Stimulated activated CD8-positive, alpha-beta memory T cell treated with anti-CD3 and anti-CD28 coated beads, Interleukin-15, amount 100 ng/mL, for 1 hour (primary cell): ENCODE measurements around the gene DDX56.
"Not testable (repeated sequence)": the region's sequence is repeated elsewhere in the genome, so short reads cannot be mapped to it uniquely, and the experiment has no call there.

Source experiments
- DNase-seq: peaks from one replicate; pipeline ENCODE4 v3.0.0-alpha.2; 2020; ENCODE audit warnings: low read depth

The DDX56 gene

DNA sequence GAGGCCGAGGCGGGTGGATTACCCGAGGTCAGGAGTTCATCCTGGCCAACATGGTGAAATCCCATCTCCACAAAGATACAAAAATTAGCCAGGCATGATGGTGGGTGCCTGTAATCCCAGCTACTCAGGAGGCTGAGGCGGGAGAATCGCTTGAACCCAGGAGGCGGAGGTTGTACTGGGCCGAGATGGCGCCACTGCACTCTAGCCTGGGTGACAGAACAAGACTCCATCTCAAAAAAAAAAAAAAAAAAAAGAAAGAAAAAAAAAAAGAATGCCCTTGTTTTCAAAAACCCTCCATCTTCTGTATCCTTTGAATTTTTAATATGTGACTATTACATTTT lies 11.1 kb downstream of the DDX56 start:
- not testable (repeated sequence) for DNase-seq

DNA sequence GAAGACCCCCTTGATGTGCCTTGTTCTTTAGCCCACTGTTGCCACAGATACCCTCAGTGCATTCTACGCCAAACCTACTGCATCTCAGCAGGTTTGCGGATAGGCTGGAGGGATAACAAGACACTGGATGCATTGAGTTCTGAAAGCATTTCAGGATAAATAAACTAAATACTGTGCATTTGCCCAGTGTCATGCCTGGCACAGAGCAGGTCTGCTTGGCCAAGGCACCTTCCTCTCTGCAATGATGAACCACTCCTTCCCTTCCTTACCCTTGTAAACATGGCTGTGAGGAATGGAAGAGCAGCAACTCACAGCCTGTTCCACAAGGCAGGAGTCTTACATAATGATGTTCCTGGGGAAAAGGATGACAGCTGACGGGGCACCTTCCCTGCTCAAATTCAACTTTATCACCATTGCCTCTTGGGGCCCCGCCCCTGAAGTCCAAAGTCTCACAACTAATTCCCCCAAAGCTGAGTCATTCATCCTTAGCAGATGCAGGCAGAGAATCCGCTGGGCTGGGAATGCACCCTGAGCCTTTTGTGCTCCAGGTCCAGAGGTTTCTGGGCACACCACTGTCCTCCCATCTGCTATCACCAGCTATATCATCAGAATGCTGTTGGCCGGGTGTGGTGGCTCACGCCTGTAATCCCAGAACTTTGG lies 11.6 kb downstream of the DDX56 start:
- DNase-seq, result no peak

GRCh38 chr7:44561481-44561880 lies 12.2 kb downstream of the DDX56 start:
- no peak for DNase-seq

DNA sequence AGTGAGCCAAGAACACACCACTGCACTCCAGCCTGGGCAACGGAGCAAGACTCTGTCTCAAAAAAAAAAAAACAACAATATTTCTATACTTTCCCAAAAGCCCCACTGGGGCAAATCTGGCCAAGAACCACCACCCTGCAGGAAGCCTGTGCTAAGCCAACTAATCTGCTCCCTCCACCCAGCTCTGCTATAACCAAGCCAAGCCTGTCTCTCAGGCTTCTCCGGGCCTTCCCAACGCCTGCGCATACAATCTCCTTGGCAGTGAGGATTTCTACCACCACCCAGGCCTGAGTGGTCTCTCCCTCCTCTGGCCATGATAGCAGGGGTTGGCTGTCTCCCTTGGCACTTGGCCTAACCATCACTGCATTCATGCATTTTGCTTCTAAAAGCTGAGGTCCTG lies 14.2 kb downstream of the DDX56 start:
- no peak for DNase-seq

GRCh38 chr7:44557485-44557884 lies 16.2 kb downstream of the DDX56 start:
- DNase-seq, result no peak

- DNase-seq, result no peak
Observed at GRCh38 chr7:44555350-44555749, 18.4 kb downstream of the DDX56 start.

- not testable (repeated sequence) for DNase-seq
Observed at GRCh38 chr7:44552473-44553005, 21.2 kb downstream of the DDX56 start.

DNA sequence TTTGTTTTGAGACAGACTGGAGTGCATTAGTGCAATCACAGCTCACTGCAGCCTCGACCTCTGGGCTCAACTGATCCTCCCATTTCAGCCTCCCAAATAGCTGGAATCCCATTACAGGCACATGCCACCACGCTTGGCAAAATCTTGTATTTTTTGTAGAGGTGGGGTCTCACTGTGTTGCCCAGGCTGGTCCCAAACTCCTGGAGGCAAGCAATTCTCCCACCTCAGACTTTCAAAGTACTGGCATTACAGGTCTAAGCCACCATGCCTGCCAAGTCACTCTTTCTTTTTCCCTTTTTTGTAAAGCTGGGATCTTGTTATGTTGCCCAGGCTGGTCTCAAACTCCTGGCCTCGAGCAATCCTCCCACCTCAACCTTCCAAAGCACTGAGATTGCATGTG lies 24.3 kb downstream of the DDX56 start:
- DNase-seq, result no peak

DNA sequence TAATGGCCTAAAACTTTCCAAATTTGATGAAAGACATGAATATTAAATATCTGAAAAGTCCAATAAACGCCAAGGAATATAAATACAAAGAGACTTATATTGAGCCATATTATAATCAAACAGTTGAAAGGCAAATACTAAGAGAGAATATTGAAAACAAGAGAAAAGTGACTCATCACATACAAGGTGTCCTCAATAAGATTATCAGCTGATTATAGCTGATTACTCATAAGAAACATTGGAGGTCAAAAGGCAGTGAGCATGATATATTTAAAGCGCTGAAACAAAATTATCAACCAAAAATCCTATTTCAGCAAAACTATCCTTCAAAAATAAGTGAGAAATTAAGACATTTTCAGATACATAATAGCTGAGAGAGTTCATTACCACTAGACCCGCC lies 24.8 kb downstream of the DDX56 start:
- DNase-seq, result no peak

DNA sequence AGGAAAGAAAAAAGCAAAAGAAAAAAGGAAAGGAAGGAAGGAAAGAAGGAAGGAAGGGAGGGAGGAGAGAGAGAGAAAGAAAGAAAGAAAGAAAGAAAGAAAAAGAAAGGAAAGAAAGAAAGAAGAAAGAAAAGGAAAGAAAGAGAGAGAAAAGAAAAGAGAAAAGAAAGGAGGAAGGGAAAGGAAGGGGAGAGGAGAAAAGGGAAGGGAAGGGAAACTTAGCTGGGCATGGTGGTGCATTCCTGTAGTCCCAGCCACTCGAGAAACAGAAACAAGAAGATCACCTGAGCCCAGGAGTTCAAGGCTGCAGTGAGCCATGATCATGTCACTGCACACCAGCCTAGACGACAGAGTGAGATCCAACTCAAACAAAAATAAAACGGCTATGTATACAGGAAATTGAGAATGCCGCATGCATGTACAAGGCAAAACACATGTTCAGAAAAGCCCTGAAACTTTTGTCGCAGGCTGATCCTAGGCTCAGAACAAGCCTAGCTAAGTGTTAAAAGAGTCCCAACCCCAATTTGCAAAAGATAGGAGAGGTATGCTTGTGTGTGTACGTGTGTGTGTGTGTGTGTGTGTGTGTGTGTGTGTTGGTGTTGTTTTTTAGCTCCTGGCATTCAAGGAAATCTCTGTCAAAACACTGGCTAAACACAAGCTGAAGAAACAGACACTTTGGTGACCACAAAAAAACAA lies 26.0 kb downstream of the DDX56 start:
- DNase-seq, result no peak

DNA sequence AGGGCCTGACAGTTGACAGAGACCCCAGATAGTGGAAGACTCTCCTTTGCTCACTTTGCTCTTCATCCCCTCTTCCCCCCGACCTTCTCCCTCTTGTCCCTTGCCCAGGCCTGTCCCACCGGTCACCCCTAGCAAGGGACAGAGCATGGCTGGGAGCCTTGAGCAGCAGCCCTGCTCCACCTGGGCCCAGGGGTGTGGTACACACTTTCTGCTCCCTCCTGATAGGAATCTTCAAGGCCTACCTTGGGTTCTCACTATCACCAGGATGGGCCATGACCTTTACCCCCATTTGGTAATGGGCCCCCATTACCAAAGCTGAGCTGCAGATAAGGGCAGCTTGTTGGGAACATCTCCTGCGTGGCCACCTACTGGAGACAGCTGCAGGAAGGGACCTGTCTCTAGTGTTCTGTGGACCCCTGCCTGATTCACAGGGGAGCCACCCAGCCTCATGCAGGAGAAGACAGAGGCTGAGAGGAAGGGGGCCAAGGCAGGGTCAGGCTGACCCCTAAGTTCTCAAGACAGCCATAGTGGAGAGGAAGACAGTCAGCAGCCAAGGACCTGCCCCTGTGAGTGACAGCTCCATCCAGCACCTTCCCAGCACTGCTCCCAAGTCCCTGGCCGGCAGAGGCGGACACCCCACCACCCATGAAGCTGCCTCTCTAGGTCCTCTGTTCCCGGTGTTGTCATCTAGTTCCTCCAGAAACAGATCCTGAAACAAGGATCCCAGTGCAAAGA lies 31.7 kb downstream of the DDX56 start:
- no peak for DNase-seq

GRCh38 chr7:44541028-44541869 lies 32.5 kb downstream of the DDX56 start, which contains the start of gene NPC1L1:
TSS of gene NPC1L1 (minus strand) at chr7:44541330. CDS start at chr7:44541259, 71 bp downstream.
- no peak for DNase-seq

GRCh38 chr7:44540592-44541027 lies 33.1 kb downstream of the DDX56 start:
- no peak for DNase-seq

DNA sequence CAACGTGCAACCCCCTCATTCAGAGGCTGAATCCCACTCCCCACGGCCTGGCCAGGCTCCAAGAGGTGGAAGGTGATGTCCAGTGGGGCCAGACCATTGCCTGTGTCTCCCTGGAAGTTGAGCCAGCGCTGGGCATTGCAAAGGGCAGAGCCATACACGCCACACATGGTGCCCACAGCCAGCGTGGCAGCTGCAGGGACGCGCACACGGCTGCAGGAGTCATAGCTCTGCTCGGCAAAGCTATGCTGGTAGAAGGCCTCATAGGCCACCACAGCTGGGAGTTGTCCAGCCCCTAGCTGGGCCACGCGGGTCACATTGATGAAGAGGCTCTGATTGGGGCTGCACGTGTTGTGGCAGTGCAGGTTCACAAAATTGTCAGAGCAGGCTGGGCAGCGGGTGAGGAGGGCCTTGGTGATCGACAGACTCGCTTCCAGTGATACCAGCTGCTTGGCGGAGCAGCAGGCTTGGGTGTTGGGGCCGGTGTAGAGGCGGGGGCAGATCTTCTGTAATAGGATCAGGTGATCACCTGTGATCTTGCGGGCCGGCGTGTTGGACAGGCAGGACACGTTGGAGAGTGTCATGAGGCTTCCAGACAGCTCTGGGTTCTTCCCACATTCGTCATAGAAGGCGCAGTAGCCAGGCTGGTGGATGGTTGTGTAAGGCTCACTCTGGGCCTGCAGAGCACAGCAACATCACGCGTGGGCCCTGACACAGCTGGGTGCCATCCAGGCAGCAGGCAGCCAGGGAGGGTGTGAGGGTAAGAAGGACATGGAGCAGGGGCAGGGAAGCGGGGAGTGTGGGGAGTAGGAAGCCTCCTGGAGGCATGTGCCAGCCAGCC lies 33.8 kb downstream of the DDX56 start:
- DNase-seq, result no peak

DNA sequence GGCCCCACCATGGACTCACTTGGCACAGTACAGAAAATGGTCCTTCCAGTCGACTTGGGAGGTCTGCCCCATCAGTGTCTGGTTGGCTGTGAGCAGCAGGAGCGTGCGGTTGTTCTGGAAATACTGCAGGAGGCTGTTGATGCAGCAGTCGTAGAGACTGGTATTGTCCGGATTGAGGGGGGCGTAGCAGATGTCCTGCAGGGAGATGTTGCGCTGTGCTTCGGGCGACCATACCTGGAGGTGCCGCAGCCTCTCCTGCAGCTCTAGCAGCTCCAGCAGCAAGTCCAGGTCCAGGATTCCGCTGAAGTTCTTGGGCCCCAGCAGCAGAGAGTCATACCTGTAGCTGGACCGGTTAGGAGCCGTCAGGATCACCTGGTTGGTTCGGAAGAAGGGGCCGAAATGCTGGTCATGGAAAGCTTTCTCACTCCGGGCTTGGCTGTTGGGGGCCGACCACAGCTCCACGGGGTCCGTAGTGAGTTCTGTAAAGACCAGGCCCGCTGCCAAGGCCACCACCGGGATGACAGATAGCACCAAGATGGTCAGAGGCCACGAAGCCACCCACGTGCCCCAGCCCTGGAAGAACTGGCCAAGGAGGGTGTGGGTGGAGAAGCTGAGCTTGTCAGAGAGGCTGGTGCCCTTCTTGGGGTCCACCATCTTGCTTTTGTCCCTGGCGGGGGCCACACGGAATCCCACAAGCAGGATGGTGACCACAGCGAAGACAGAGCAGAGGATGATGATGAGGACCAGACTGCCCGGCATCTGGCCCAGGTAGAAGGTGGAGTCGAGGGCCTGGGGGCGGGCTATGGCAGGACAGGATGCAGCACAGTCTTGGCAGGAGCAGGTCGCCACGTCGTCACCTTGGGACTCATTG lies 34.7 kb downstream of the DDX56 start:
- DNase-seq, result no peak

DNA sequence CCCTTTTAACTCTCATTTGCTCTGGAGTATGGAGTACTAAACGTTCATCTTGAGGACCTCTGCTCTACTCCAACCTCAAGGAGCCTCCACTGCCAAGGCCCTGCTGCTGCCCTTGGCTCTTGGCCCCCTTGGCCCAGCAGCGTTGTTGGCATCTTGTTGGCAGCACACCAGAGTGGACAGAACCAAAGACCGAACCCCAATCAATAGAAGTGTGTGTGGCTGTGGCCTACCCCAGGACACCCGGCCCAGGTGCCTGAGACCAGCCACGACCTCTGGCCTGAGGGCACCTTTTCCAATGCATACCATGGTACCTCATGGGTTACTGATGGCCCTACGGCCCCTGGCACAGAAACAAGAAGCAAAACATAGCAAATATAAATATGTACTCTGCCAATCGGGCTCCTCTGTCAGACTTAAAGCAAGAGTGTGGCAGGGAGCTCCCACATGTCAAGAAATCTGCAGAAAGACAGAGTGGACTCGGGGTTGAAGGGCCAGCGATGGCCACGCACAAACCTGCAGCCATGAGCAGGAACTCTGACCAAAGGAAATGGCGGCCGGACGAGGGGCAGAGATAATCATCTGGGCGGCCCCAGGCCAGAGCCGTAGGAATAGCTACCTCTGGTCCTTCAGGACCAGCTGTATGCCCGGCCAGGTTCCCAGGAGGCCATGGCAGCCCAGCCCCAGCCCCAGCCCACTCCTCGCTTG lies 35.5 kb downstream of the DDX56 start:
- no peak for DNase-seq

- no peak for DNase-seq
Observed at GRCh38 chr7:44537442-44537841, 36.3 kb downstream of the DDX56 start.

GRCh38 chr7:44536090-44536489 lies 37.6 kb downstream of the DDX56 start:
- DNase-seq, result no peak

DNA sequence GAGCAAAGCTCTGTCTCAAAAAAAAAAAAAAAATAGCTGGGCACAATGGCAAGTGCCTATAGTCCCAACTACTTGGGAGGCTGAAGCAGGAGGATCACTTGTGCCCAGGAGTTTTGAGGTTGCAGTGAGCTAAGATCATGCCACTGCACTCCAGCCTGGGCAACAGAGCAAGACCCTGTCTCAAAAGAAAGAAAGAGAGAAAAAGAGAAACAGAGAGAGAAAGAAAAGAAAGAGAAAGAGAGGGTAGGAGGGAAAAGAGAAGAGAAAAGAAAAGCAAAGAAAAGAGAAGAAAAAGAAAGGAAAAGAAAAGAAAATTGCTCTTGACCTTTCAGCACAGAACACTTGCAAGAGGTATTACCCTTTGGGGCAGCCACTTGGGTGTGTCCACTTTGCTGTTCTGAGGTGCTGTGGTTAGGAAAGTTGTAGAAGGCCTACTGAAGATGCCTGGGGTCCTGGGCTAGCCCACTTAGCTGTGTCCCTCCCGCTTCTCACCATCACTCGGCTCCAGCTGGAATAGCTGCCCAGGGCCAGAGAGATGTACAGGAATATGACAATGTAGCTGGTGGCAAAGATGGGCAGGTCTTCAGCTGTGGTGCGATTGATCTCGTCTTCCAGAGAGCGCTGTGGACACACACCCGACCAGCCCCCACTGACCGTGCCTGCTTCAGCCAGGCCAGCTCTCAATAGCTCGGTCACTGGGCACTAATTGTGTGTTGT lies 38.2 kb downstream of the DDX56 start:
- no peak for DNase-seq
